Bone marrow (tissue), 2 donors: ENCODE data around the gene IDUA.

Experiments used
- DNase-seq, 2 donors: peaks; one replicate each; lab custom pipeline; 2025; lab: John Stamatoyannopoulos, UW

IDUA gene

DNA sequence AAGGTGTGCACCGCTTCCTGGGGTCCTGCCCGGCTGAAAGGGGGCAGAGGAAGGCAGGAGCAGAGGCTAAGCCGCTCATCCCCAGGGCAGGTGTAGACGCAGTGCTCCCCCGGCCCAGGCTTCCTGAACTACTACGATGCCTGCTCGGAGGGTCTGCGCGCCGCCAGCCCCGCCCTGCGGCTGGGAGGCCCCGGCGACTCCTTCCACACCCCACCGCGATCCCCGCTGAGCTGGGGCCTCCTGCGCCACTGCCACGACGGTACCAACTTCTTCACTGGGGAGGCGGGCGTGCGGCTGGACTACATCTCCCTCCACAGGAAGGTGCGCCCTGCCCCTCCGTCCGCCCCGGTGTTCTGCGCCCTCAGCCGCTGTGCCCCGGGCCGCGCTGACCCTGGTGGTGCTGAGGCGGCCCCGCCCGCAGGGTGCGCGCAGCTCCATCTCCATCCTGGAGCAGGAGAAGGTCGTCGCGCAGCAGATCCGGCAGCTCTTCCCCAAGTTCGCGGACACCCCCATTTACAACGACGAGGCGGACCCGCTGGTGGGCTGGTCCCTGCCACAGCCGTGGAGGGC lies 14.8 kb downstream of the IDUA start:
- no peak for DNase-seq

DNA sequence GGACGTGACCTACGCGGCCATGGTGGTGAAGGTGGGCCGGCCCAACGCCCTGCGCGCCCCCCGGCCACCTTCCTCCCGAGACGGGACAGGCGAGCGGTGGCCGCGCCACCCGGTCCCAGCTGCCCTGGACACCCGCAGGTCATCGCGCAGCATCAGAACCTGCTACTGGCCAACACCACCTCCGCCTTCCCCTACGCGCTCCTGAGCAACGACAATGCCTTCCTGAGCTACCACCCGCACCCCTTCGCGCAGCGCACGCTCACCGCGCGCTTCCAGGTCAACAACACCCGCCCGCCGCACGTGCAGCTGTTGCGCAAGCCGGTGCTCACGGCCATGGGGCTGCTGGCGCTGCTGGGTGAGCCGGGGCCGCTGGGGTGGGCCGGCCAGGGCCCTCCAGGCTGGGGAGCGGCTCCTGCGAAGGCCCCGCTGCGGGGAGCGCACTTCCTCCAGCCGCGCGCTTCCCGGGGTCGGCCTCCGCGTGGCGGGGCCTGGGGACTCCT lies 15.3 kb downstream of the IDUA start:
- DNase-seq: no peak

DNA sequence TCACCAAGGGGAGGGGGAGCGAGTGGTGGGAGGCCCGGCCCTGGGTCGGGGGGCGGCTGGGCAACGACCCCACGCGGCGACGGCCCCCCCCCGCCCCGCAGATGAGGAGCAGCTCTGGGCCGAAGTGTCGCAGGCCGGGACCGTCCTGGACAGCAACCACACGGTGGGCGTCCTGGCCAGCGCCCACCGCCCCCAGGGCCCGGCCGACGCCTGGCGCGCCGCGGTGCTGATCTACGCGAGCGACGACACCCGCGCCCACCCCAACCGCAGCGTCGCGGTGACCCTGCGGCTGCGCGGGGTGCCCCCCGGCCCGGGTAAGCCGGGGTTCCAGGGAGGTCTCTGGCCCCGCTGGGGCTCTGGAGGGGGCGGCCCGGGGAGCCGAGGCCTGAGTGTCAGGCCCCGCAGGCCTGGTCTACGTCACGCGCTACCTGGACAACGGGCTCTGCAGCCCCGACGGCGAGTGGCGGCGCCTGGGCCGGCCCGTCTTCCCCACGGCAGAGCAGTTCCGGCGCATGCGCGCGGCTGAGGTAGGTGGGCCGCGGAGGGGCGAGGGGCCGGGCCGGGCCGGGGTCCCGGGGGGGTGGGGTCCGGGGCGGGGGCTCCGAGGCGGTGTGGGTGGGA lies 15.9 kb downstream of the IDUA start:
- no peak for DNase-seq

GRCh38 chr4:1003271-1004070 lies 16.6 kb downstream of the IDUA start:
- DNase-seq: no peak

DNA sequence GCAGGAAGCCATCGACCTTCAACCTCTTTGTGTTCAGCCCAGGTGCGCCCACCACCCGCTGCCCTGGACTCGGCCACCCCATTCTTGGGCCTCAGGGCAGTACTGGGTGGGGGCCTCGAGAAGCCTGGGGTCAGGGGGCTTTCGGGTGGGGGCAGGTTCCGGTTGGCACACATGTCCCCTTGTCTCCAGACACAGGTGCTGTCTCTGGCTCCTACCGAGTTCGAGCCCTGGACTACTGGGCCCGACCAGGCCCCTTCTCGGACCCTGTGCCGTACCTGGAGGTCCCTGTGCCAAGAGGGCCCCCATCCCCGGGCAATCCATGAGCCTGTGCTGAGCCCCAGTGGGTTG lies 17.2 kb downstream of the IDUA start:
- no peak for DNase-seq

DNA sequence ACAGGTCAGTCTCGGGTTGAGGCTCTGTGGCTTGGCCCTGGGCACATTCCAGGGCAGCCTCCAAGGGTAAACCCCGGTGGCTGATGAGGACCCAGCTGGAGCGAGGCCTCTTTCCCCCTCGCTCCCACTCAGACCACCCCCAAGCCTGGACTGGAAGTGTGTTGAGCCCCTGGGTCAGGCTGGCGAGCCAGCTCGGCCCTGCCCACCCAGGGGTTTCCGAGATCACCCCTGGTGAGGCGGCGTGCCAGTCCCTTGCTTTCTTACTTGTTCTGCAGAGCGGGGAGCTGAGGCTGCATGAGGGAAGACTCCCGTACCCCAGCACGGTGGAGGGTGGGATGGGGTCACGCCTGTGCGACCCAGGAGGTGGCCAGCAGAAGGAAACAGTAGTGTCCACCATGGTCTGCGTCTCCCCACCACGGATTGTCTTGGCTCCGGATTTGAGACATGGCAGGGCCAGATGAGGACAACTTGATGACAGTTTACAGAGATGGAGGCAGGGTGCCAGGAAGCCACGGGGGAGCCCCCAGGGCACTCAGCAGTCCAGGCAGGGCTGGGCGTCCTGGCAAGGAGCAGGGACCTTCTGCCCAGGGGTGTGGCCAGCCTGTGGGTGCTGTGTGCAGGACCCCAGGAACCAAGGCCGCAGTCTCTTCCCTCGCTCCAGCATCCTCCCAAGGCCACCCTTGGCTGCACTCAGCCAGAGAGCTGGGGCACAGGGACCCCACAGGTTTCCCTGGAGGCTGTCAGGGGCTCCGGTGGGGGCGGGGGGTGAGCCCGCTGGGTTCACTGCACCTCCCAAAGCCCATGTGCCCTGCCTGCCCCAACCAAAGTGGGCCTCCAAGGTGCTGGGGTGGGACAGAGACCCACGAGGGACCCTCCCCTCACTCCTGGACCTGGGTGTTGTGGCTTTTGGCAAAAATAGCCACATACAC lies 18.0 kb downstream of the IDUA start:
- DNase-seq: no peak

DNA sequence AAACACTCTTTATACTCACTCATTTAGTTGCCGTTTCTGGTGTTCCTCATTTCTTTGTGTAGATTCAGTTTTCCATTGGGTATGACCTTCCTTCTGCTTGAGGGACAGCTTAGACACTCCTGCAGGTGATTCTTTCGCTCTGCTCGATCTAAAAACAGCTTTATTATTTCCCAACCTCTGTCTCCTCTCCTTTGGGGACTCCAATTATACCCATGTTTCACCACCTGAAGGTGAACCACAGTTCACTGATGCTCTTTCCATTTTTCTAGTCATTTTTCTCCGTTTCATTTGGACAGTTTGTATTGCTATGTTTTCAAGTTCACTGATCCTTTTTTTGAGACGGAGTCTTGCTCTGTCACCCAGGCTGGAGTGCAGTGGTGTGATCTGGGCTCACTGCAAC lies 20.0 kb downstream of the IDUA start:
- DNase-seq: no peak

DNA sequence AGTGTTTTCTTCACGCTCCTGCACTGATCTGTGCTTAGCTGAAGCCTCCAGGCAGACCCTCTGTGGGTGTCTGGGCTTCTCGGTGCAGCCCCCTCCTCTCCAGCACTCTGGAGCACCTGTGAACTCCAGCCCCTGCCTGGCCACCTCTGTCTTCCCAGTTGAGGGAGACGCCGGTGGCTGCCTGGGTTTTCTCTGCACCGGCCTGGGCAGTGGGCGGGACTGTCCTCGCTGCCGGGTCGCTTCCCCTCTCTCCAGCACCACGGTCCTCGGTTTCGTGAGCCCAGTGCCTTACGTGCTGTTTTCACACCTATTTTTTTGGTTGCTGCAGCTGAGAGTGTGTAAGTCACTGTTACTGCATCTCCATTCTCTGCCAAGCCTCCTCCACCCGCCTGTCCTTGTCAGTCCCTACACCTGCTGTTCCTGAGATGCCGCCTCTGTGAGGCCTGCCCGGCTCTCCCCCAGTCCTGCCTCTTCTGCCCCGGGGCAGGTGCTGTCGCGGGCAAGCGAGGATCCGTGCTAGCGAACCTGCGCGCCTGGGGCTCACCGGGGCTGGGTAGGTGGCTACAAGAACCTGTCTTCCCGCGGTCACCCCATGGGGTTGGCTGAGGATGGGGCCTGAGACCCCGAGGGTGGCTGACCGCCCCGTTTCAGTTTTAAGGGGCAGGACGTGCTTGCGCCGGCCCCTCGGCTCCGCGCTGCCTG lies 22.1 kb downstream of the IDUA start:
- peak in 1 of 2 donors; percentile 57 for DNase-seq

- DNase-seq: peak; percentile 28 to 66
Measured at GRCh38 chr4:1009542-1010394, 22.9 kb downstream of the IDUA start.

DNA sequence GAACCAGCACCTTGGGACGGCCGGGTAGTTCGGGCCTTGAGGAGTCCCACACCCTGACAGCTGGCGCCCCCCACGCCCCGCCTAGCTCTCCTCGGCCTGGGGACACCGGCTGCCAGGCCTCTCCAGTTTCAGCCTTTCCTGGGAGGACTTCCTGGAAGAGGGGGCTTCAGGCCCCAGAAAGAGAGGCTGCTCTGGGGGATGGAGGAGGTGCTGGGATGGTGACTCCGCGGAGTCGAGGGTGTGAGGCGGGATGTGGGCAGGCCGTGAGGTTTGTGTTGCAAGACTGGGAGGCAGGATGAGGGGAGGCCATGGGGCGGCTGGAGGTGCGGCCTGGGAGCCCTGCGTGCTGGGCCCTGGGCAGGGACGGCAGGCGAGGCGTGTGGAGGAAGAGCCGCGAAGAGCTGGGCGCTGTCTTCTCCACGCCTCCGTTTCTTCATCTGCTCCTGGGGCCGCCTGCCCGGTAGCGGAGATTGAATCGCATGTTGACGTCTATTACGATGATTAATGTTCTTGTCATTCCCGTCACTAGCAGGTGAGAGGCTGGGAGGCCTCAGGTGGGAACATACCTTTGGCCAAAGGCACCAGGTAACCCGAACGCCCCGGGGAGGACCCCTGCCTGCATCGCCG lies 23.7 kb downstream of the IDUA start:
- DNase-seq: peak; percentile 18 to 62

DNA sequence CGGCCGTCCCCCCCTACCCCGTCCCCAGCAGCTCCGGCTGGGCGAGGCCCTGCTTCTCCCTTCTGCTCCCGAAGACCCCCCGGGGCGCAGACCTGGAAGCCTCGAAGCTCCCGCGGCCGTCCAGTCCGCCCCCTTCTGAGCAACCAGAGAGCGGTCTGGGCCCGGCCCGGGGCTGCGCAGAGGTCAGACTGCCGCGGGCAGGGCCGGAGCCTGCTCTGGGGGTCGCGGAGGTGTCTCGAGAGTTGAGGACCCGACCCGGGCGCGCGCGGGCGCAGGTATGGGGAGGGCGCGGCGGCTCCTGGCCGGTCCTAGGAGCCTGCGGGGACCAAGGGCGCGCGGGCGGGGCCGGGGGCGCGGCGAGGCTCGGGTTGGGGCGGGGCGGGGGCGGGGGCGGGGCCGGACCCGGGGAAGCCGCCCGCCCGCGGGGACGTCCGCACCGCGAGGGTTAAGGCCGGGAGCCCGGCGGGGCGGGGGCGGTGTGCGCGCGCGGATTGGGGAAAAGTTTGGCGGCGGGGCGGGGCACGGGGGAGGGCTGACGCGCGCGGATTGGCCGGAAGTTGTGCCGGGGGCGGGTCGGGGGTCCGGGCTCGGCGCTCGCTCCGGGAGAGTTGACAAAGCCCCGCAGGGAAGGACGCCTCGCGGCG lies 24.3 kb downstream of the IDUA start, which contains the start of gene FGFRL1:
Gene FGFRL1, plus strand, starts transcription at position 605 of the 644 bp plus-strand sequence. CDS start 860 bp downstream, outside the sequence.
- DNase-seq: peak; percentile 52 to 86

DNA sequence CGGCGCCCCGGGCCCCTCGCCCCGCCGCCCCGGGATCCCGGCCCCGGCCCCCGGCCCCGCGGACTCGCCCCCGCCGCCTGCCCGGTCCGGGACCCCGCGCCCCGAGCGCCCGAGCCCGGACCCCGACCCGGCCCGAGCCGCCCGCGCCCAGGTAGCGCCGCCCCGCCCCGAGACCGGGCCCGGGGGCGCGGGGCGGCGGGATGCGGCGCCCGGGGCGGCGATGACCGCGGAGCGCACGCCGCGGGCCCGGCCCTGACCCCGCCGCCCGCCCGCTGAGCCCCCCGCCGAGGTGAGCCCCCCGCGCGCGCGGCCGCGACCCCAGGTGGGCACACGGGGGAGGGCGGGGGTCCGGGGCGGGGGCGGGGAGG lies 24.8 kb downstream of the IDUA start:
- DNase-seq: no peak

- DNase-seq: no peak
Measured at GRCh38 chr4:1012034-1012739, 25.3 kb downstream of the IDUA start.

DNA sequence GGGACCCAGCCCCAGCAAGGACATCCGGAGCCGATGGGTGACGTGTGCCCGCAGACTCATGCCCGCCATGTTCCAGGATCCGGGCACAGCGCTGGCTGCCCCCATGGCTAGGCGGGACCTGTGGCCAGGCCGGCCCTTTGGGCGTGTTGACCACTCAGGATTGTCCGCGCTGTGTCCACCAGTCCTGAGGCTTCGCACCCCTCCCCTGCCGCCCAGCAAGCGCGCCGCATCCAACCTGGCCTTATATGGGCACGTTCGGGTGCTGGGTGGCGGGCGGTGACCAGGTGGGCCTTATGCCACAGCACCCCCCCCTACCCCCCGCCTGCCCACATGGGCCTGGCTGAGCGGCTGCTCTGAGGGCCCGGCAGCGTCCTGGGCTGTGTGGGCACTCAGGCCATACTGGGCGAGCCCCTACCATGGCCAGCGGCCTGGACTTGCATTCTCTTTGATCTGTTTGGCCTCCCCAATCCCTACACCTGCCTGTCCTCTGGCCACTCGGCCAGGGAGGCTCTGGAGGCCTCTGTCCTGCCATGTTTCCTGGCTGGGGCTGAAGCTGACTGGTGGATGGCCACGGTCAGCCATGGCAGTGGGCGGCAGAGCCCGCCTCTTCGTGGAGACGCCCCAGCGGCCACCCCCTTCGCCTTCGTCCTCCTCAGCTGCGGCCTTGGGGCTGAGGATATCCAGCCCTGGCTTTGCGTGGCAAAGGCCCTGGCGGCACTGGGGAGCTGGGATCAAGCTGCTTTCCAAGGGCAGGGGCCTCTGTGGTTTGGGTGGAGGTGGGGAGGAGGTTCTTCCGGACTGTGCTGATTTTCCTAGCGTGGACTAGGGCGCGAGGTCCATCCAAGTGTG lies 26.6 kb downstream of the IDUA start:
- no peak for DNase-seq

GRCh38 chr4:1014291-1015167 lies 27.7 kb downstream of the IDUA start:
- no peak for DNase-seq

DNA sequence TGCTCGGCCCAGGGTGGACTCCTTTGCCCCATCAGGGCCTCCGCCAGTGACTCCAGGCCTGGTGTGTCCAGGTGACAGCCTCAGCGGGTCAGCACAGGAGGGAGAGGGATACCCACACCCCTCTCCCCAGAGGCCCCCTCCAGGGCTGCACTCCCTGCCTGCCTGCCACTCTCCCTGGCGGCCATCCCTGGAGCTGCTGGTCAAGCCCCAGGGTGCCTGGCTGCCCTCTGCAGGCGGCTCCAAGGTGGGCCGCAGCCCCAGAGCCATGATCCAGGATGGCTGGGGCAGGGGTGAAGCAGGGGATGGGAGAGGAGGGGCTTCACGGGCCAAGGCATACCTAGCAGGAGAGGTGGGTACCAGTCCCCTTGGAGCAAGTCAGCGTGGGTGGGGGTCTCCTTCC lies 28.3 kb downstream of the IDUA start:
- DNase-seq: no peak

DNA sequence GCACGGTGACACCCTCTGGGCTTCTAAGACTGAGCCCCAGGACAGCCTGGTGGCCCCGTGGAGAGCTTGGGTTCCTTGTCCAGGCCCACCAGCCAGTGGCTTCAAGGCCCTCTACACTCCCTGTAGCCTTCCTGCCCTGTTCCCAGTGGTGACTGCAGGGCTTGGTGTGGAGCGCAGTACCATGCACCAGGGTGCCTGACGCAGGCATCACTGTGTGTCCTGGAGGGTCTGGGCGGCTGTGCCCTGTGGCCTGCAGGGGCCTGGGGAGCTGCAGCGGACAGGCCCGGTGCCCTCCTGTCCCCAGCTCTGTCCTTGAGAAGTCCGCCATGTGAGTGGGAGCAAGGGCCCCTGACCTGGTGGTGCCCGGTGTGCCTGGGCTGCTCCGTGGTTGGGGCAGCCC lies 28.9 kb downstream of the IDUA start:
- DNase-seq: no peak
